ENCODE data around the gene ANKRD11. TPM values are rescaled to one million over a fixed set of nuclear protein-coding genes. Genes with fewer than 3 reads are reported as not detected.

Gene ANKRD11
- total RNA-seq, 8 experiments from 2014 or later, result 22.6 to 148 (median 52.5) TPM

DNA sequence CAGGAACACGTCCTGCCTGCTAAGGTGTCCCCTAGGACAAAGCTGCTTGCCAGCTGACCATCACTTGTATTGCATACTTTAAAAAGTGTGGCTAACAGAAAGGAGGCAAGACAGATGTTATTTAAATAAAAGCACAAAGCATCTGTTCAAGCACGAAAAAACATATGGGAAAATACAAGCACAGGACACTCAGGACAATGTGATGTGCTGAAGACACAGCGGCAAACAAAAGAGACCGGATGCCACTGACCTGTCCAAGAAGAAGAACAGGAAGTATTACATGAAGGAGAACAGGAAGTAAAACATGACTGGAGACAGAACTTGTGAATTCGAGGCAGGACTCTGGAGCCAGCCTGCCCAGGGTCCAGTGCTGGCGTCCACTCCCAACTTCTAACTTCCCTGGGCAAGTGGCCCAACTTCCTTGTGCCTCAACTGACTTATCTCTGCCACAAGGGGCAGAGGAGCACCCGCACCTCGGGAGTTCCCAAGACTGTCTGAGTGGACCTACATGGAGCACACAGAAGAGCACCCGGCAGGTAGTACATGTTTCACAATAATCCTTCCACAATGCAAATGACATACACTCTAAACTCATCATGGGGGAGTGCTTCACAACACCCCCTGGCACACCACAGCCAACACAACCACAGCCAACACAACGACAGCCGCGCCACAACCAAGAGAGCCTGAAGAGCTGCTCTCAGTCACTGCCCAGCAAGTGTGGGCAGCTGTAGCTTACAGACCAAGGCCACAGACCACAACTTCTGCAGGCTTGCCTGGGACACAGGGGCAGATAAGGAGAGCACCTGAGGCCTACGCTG is 36.6 kb downstream of the ANKRD11 start:
- peaks cover 8 to 13% of the 10 kb centered on the region in 2 donors for H3K4me1 ChIP-seq (replicated peaks in 1 of 2)
- H3K4me3 ChIP-seq, result no peak overlapping the region
- WGBS, 10 experiments, result 11 to 100% (median 70%) methylated on average over 1 to 8 of the region's 13 CpGs; no CpG with 5 or more reads in 2 of the 10 experiments
- no peak overlapping the region for H3K27ac ChIP-seq
- in situ Hi-C loops (cut with MboI; ENCODE audit: low pct_unique_long_range_greater_than_20kb in 2 of 9, low sequenced_read_pairs in 9 of 9, unreplicated experiment in 9 of 9), result no loop called here
- peak; percentile 36 to 88 (median 52) for ATAC-seq (replicated peaks in 6 of 8)

DNA sequence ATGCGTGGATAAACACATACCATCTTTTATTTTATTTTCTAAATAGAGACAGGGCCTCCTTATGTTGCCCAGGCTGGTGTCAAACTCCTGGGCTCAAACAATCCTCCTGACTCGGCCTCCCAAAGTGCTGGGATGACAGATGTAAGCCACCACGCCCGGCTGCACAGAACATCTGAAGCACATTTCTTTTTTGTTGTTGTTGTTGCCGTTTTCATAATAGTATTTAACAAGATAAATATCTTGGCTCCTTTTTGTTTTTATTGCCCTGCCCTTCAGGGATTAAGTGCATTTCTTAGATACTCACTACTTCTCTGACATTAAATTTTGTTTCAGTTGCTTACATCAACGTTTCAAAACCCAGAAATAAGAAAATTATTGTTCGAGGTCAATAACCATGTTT is 37.4 kb downstream of the ANKRD11 start:
- Histone ChIP-seq H3K27ac (no peak overlapping the region), H3K4me1 (replicated peaks in 1 of 2) (peaks cover 8 to 13% of the 10 kb centered on the region in 2 donors), H3K4me3 (no peak overlapping the region)
- ATAC-seq (replicated peaks in 6 of 8), result no peak
- 11 to 88% (median 83%) methylated on average over 4 to 7 of the region's 7 CpGs; no CpG with 5 or more reads in 1 of the 10 experiments for WGBS, 10 experiments
- in situ Hi-C loops (cut with MboI; ENCODE audit: low pct_unique_long_range_greater_than_20kb in 2 of 9, low sequenced_read_pairs in 9 of 9, unreplicated experiment in 9 of 9), result no loop called here

DNA sequence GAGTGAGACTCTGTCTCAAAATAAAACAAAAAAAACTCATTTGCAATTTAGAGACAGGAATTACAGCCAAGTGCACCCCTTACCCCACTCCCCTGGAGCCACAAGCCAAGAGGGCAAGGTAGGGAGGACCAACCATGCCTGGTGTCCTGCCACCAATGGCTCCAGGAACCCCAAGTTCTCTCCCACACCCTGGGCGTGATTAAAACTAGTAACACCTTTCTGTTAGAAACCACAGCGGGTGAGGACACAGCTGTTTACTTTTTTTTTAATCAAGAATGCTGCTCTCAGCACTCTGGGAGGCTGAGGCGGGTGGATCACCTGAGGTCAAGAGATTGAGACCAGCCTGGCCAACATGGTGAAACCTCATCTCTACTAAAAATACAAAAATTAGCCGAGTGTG is 38.1 kb downstream of the ANKRD11 start:
- no peak for ATAC-seq (replicated peaks in 6 of 8)
- Histone ChIP-seq H3K4me1 (replicated peaks in 1 of 2) (peaks cover 9 to 15% of the 10 kb centered on the region in 2 donors), H3K27ac (no peak overlapping the region), H3K4me3 (no peak overlapping the region)
- in situ Hi-C loops (cut with MboI; ENCODE audit: low pct_unique_long_range_greater_than_20kb in 2 of 9, low sequenced_read_pairs in 9 of 9, unreplicated experiment in 9 of 9), result no loop called here
- WGBS, 10 experiments, result 80 to 100% (median 100%) methylated on average over 1 to 4 of the region's 4 CpGs; no CpG with 5 or more reads in 4 of the 10 experiments

DNA sequence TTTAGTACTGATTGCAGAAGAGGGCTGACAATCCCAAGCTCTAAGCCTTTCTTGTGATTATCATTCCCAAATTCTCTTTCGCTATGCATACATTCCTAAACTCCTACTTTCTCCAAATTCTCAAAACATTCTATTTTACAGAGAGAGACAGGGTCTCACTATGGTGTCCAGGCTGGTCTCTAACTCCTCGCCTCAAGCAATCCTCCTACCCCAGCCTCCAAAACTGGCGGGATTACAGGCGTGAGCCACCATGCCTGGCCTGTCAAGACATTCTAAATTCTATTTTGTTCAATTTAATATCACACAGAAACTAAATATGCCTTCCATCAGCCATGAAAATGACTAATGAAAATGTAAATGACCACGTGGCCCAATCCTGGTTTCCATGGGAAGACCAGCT is 39.8 kb downstream of the ANKRD11 start:
- WGBS, 10 experiments, result 64 to 100% (median 97%) methylated on average over 1 to 5 of the region's 5 CpGs; no CpG with 5 or more reads in 1 of the 10 experiments
- in situ Hi-C loops (cut with MboI; ENCODE audit: low pct_unique_long_range_greater_than_20kb in 2 of 9, low sequenced_read_pairs in 9 of 9, unreplicated experiment in 9 of 9), result no loop called here
- Histone ChIP-seq H3K27ac (no peak overlapping the region), H3K4me3 (no peak overlapping the region), H3K4me1 (replicated peaks in 1 of 2) (peaks cover 17 to 31% of the 10 kb centered on the region in 2 donors)
- no peak for ATAC-seq (replicated peaks in 6 of 8)

DNA sequence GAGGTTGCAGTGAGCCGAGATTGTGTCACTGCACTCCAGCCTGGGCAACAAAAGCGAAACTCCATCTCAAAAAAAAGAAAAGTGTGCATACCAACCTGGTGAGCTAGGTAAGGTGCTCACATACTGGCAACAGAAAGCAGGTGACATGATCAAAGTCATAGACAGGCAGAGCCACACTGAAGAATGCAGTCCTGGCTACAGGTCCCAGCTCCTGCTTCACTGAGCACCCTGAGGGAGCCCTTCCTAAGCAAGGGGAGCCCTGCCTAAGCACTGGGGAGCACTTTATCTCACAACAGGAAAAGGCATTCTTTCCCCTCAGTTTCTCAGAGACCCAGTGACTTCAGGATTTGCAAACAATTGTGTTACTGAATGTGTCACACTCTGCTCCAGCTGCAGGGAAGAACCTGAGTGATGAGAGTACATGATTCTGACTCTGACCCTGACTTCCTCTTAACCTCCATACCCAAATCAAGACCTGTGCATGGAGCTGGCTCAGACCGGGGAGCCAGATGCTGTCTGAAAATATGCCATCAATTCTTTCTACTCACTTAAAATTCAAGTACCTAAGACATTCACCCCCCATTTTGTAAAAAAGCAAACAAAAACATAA is 40.5 kb downstream of the ANKRD11 start:
- H3K4me3 ChIP-seq, result no peak overlapping the region
- in situ Hi-C loops (cut with MboI; ENCODE audit: low pct_unique_long_range_greater_than_20kb in 2 of 9, low sequenced_read_pairs in 9 of 9, unreplicated experiment in 9 of 9), result no loop called here
- peaks cover 20 to 38% of the 10 kb centered on the region in 2 donors for H3K4me1 ChIP-seq (replicated peaks in 1 of 2)
- 40 to 100% (median 65%) methylated on average over 1 of the region's 3 CpGs; no CpG with 5 or more reads in 6 of the 10 experiments for WGBS, 10 experiments
- H3K27ac ChIP-seq, result no peak overlapping the region
- peak in 2 of 8 experiments; percentile 21 to 32 for ATAC-seq (replicated peaks in 6 of 8)

DNA sequence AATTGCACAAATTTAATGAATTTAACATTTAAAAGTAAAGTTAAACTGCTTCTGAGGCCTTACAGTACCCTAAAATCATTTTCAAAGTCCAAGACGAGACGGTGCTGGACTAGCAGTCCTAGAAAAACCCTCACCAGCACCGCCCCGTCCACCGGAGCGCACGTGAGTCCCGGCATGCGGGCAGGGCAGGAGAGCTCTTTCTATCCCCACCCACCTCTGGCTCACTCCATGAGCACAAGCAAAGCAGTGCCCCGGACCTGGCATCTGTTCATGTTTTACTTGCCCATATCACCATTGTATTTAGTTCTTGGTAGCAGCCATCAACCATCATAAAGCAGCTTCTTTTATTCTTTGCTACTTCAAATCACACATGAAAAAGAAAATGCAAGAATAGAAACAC is 41.7 kb downstream of the ANKRD11 start:
- WGBS, 10 experiments, result 59 to 100% (median 96%) methylated on average over 1 to 9 of the region's 10 CpGs; no CpG with 5 or more reads in 5 of the 10 experiments

DNA sequence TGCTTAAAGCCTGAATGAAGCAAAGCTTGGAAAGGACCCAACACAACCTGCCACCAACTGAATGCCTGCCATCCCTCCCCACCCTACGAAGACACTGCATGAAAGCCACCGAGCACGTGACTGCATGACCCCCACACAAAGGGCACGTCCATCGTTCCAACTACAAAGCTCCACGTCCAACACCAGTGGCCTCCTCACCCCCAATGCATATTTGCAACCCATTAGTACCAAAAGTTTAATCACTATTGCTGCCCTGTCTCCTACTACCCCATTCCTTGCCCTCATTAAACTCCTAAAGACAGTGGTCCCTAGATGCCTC is 43.4 kb downstream of the ANKRD11 start:
- Histone ChIP-seq H3K4me3 (no peak overlapping the region), H3K27ac (no peak overlapping the region), H3K4me1 (replicated peaks in 1 of 2) (peaks cover 37 to 58% of the 10 kb centered on the region in 2 donors)
- in situ Hi-C loops (cut with MboI; ENCODE audit: low pct_unique_long_range_greater_than_20kb in 2 of 9, low sequenced_read_pairs in 9 of 9, unreplicated experiment in 9 of 9), result no loop called here
- no peak for ATAC-seq (replicated peaks in 6 of 8)
- 50 to 83% methylated on average over 2 of the region's 6 CpGs; no CpG with 5 or more reads in 8 of the 10 experiments for WGBS, 10 experiments

More for the DNA sequence above, 41.7 kb downstream of the ANKRD11 start:
- ATAC-seq (replicated peaks in 6 of 8), result peak in 1 of 8 experiments; percentile 11
- no peak overlapping the region for H3K4me3 ChIP-seq
- H3K27ac ChIP-seq, result no peak overlapping the region
- in situ Hi-C loops (cut with MboI; ENCODE audit: low pct_unique_long_range_greater_than_20kb in 2 of 9, low sequenced_read_pairs in 9 of 9, unreplicated experiment in 9 of 9), result no loop called here
- peaks cover 24 to 43% of the 10 kb centered on the region in 2 donors for H3K4me1 ChIP-seq (replicated peaks in 1 of 2)

DNA sequence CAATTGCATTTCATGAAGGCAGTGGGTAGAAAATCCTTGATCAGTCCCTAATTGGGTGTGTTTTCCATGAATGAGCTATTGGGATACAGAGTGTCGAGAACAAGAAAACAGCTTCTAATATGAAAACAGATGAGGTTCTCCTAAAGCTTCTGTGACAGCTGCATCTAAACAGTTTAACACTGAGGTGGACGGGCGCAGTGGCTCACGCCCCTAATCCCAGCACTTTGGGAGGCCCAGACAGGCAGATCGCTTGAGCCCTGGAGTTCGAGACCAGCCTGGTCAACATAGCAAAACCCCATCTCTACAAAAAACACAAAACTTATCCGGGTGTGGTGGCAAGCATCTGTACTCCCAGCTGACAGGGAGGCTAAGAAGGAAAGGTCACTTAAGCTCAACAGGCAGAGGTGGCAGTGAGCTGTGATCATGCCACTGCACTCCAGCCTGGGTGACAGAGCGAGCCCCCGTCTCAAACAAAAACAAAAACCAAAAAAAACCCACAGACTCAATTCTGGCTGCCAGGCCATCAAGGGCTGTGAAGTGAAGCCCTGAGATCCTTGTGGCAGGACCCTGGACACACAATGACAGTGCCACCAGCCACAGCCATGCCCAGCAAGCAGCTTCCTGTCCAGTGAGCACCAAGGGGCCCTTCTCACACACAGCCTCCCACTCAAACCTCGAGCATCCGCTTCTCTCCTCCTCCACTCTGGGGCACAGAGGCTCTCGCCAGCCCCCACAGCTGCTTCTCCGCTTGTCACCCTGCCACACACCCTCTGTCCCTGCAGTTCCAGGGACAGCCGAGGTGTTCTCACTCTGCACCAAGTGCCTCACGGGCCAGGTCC is 44.0 kb downstream of the ANKRD11 start:
- Histone ChIP-seq H3K4me3 (no peak overlapping the region), H3K4me1 (replicated peaks in 1 of 2) (peaks cover 39 to 58% of the 10 kb centered on the region in 2 donors)
- WGBS, 10 experiments, result 40 to 100% (median 88%) methylated on average over 1 to 7 of the region's 15 CpGs; no CpG with 5 or more reads in 1 of the 10 experiments

DNA sequence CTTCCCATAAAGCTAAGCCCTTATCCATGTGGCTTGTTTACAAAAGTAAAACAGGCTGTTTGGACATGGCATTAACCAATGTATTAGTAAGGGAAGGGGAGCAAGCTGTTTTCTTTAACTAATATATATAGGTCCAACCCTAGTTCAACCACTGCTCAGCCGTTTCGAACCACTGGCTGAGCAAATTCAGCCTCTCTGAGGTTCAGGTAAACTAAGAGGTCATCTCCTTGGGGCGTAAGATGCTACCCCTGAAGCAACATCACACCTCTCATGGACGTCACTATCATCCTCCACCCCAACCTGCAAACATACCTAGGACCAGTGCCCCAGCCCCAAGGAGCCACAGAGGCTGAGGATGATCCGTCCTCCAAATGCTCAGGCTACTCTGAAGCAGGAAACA is 45.2 kb downstream of the ANKRD11 start:
- no peak overlapping the region for H3K27ac ChIP-seq
- ATAC-seq (replicated peaks in 6 of 8), result no peak
- WGBS, 10 experiments, result 60 to 100% (median 92%) methylated on average over 1 to 4 of the region's 5 CpGs; no CpG with 5 or more reads in 4 of the 10 experiments
- peaks cover 39 to 57% of the 10 kb centered on the region in 2 donors for H3K4me1 ChIP-seq (replicated peaks in 1 of 2)
- in situ Hi-C loops (cut with MboI; ENCODE audit: low pct_unique_long_range_greater_than_20kb in 2 of 9, low sequenced_read_pairs in 9 of 9, unreplicated experiment in 9 of 9), result no loop called here
- H3K4me3 ChIP-seq, result no peak overlapping the region

More for the DNA sequence above, 44.0 kb downstream of the ANKRD11 start:
- H3K27ac ChIP-seq, result no peak overlapping the region
- in situ Hi-C loops (cut with MboI; ENCODE audit: low pct_unique_long_range_greater_than_20kb in 2 of 9, low sequenced_read_pairs in 9 of 9, unreplicated experiment in 9 of 9), result no loop called here
- ATAC-seq (replicated peaks in 6 of 8), result no peak

DNA sequence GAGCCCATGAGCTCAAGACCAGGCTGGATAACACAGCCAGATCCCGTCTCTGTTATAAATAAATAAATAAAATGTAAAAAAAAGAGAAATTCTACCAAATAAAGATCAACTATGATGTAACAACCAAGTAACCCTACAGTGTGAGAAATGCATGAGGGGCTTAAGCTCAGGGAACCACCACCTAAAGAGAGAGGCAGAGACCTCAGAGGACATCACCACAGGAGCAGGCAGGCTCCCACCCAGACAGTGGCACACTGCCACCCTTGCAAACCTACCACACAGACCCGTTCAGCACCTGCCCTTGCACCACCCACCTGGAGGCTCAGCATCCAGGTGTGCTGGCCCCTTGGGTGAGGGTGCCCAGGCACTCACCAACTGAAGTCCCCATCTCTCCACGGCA is 45.6 kb downstream of the ANKRD11 start:
- H3K27ac ChIP-seq, result no peak overlapping the region
- H3K4me1 ChIP-seq (replicated peaks in 1 of 2), result peaks cover 39 to 55% of the 10 kb centered on the region in 2 donors
- in situ Hi-C loops (cut with MboI; ENCODE audit: low pct_unique_long_range_greater_than_20kb in 2 of 9, low sequenced_read_pairs in 9 of 9, unreplicated experiment in 9 of 9), result no loop called here
- WGBS, 10 experiments, result 6 to 100% (median 60%) methylated on average over 1 to 2 of the region's 3 CpGs; no CpG with 5 or more reads in 3 of the 10 experiments
- no peak overlapping the region for H3K4me3 ChIP-seq
- peak in 5 of 8 experiments; percentile 6 to 55 (median 32) for ATAC-seq (replicated peaks in 6 of 8)

DNA sequence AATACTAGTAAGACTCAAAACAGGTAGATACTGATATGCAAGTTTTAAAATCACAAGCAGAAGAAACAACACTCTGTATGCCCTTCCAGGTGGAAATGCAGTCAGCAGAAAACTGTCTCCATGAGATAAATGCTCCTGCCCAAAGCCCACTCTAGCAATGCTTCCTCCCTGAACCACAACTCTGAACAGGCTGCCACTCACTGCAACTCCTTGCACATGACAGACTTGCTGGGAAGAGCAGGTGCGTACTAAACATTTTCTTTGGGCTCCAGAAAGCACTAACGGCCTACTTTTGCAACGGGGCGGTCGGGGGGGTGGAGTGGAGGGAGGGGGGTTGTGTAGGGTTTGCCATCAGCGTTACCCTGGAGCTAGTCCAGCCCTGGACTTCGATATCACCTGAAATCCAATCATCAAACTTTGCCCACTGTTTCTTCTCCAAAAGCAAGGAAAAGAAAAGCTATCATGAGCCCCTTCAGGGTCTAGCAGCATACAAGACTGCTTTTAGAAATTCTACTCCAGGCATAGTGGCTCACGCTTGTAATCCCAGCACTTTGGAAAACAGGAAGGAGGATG is 46.1 kb downstream of the ANKRD11 start:
- peaks cover 39 to 54% of the 10 kb centered on the region in 2 donors for H3K4me1 ChIP-seq (replicated peaks in 1 of 2)
- H3K4me3 ChIP-seq, result no peak overlapping the region
- H3K27ac ChIP-seq, result no peak overlapping the region
- peak in 4 of 8 experiments; percentile 10 to 34 (median 24) for ATAC-seq (replicated peaks in 6 of 8)
- in situ Hi-C loops (cut with MboI; ENCODE audit: low pct_unique_long_range_greater_than_20kb in 2 of 9, low sequenced_read_pairs in 9 of 9, unreplicated experiment in 9 of 9), result no loop called here
- 87 to 100% (median 100%) methylated on average over 1 to 6 of the region's 8 CpGs; no CpG with 5 or more reads in 7 of the 10 experiments for WGBS, 10 experiments

DNA sequence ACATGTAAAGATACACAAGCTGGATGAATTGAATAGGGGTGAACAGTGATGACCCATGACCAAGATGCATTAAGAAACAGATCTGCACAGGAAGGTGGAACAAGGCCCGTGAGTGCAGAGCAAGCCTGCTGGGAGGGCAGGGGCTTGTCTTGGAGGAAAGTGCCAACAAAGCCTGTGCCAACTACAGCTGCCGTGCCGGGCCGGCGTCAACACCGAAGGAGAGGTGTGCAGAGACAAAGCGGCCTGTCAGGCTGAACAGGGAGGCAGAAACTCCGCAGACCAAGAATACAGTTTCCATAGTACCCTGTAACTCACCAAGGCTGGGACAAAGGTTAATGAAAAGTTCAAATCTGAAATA is 46.7 kb downstream of the ANKRD11 start:
- 0 to 80% (median 33%) methylated on average over 1 to 4 of the region's 8 CpGs; no CpG with 5 or more reads in 3 of the 10 experiments for WGBS, 10 experiments
- H3K27ac ChIP-seq, result no peak overlapping the region
- H3K4me3 ChIP-seq, result no peak overlapping the region

More for the DNA sequence above, 46.7 kb downstream of the ANKRD11 start:
- ATAC-seq (replicated peaks in 6 of 8), result peak in 5 of 8 experiments; percentile 15 to 75 (median 32)
- in situ Hi-C loops (cut with MboI; ENCODE audit: low pct_unique_long_range_greater_than_20kb in 2 of 9, low sequenced_read_pairs in 9 of 9, unreplicated experiment in 9 of 9), result no loop called here
- H3K4me1 ChIP-seq (replicated peaks in 1 of 2), result peaks cover 39 to 54% of the 10 kb centered on the region in 2 donors

All from motor neuron (in vitro differentiated cells).